PC-3 (cell line): ENCODE data around the gene EPB41L3. TPM values are rescaled to one million over a fixed set of nuclear protein-coding genes. Genes with fewer than 3 reads are reported as not detected.

Experiments used
- ATAC-seq: fragments of 200-7000 bp; cut with Tn5 transposase; 2 replicates; pipeline ENCODE4 v1.9.1; 2020; ENCODE audit warnings: mild to moderate bottlenecking, moderate library complexity
- BruUV-seq: library from RNA; stranded (reverse); fragments of 400-500 nt; replicated peaks from 2 replicates; lab custom pipeline; 2021; lab: Mats Ljungman, UMichigan
- CTCF ChIA-PET: fragments of 300-600 bp; sonication (Branson Sonifier 250); formaldehyde crosslinking; loops from one replicate; lab custom pipeline; 2022; ENCODE audit warnings: antibody characterized with exemption; lab: Charles Lee
- POLR2A ChIA-PET: fragments of 300-600 bp; sonication (Branson Sonifier 250); formaldehyde crosslinking; loops from one replicate; lab custom pipeline; 2022; ENCODE audit warnings: antibody characterized with exemption; ENCODE audit not compliant: unreplicated experiment; lab: Charles Lee
- DNase-seq: peaks from one replicate; pipeline ENCODE4 v3.0.0-alpha.2; 2015
- H2AFZ ChIP-seq: fragments of 300-600 bp; sonication (generic); 2 replicates; pipeline ENCODE4 v1.6.0; 2016; ENCODE audit warnings: antibody characterized with exemption, low read length
- H3F3A ChIP-seq: fragments of 300-600 bp; sonication (generic); one replicate; pipeline ENCODE4 v1.6.0; 2017; ENCODE audit warnings: antibody characterized with exemption, low read length, control low read depth, mild to moderate bottlenecking; ENCODE audit not compliant: unreplicated experiment
- H3K27ac ChIP-seq: fragments of 300-600 bp; sonication (generic); 2 replicates; pipeline ENCODE4 v1.5.1; 2016; ENCODE audit warnings: mild to moderate bottlenecking, low read length
- H3K27me3 ChIP-seq: fragments of 300-600 bp; sonication (generic); 2 replicates; pipeline ENCODE4 v1.6.1; 2016; ENCODE audit warnings: low read length, mixed read lengths
- H3K36me3 ChIP-seq: fragments of 300-600 bp; sonication (generic); 2 replicates; pipeline ENCODE4 v1.6.1; 2016; ENCODE audit warnings: low read depth, mixed run types, low read length, mixed read lengths
- H3K4me1 ChIP-seq: fragments of 300-600 bp; sonication (generic); 2 replicates; pipeline ENCODE4 v1.5.1; 2016; ENCODE audit warnings: low read length; ENCODE audit not compliant: insufficient read depth
- H3K4me2 ChIP-seq: fragments of 300-600 bp; sonication (generic); 2 replicates; pipeline ENCODE4 v1.6.0; 2016; ENCODE audit warnings: low read length
- H3K4me3 ChIP-seq: fragments of 300-600 bp; sonication (generic); 2 replicates; pipeline ENCODE4 v1.5.1; 2016; ENCODE audit warnings: mild to moderate bottlenecking, low read length, mixed read lengths
- H3K79me2 ChIP-seq: fragments of 300-600 bp; sonication (generic); 2 replicates; pipeline ENCODE4 v1.6.1; 2017; ENCODE audit warnings: low read length, mixed read lengths
- H3K9ac ChIP-seq: fragments of 300-600 bp; sonication (generic); 2 replicates; pipeline ENCODE4 v1.6.0; 2016; ENCODE audit warnings: mild to moderate bottlenecking, low read length
- H3K9me2 ChIP-seq: fragments of 300-600 bp; sonication (generic); replicated peaks from 2 replicates; pipeline ENCODE4 v1.6.1; 2016; ENCODE audit warnings: mixed run types, low read length, mixed read lengths
- H3K9me3 ChIP-seq: fragments of 300-600 bp; sonication (generic); 2 replicates; pipeline ENCODE4 v1.6.1; 2016; ENCODE audit warnings: low read length, mixed read lengths
- H4K20me1 ChIP-seq: fragments of 300-600 bp; sonication (generic); 2 replicates; pipeline ENCODE4 v1.6.1; 2016; ENCODE audit warnings: low read length, mixed read lengths
- CTCF ChIP-seq: fragments of 300-600 bp; sonication (generic); conservative IDR thresholded peaks from 2 replicates; pipeline ENCODE4 v1.5.1; 2017; ENCODE audit warnings: antibody characterized with exemption, low read depth, mild to moderate bottlenecking, low read length
- EZH2 ChIP-seq: fragments of 300-600 bp; sonication (generic); IDR thresholded peaks from one replicate; pipeline ENCODE4 v1.6.1; 2017; ENCODE audit warnings: antibody characterized with exemption, mild to moderate bottlenecking, low read length; ENCODE audit not compliant: unreplicated experiment
- EZH2phosphoT487 ChIP-seq: fragments of 300-600 bp; sonication (generic); IDR thresholded peaks from 2 replicates; pipeline ENCODE4 v1.6.1; 2018; ENCODE audit warnings: mild to moderate bottlenecking, antibody characterized with exemption, low read length, borderline replicate concordance
- intact Hi-C: fragments of 100-400 bp; cut with micrococcal nuclease; formaldehyde crosslinking; loops from 2 replicates; pipeline ENCODE4 v1.9.0; 2023
- total RNA-seq: library from RNA; depleted of rRNA; stranded (reverse); fragments of >200 nt; gene quantifications from 2 replicates; pipeline ENCODE4 v1.2.3, GENCODE V29; 2014

The EPB41L3 gene
- total RNA-seq, 1 experiment from 2014 or later = 39.5 TPM

- Histone ChIP-seq H3K4me2 (no peak overlapping the region), H3K9ac (no peak overlapping the region), H3K9me3 (no peaks in the 10 kb centered on the region), H3K4me3 (no peak overlapping the region), H2AFZ (no peak overlapping the region), H3K36me3 (no peaks in the 10 kb centered on the region), H3K27ac (no peak overlapping the region), H3K79me2 (no peaks in the 10 kb centered on the region), H4K20me1 (no peaks in the 10 kb centered on the region), H3K4me1 (no peaks in the 10 kb centered on the region), H3K9me2 (no peaks in the 10 kb centered on the region), H3K27me3 (0 out of 2 replicates have a peak, but pooled peaks cover 5% of the 10 kb centered on the region), H3F3A (no peaks in the 10 kb centered on the region)
- ChIA-PET POLR2A (no interaction called here), CTCF (no interaction called here)
- intact Hi-C loops = no loop called here
- TF ChIP-seq EZH2phosphoT487 = no peak
- no peak for TF ChIP-seq CTCF
- no peak for TF ChIP-seq EZH2
- no TSS peak for BruUV-seq
- ATAC-seq (no peak), DNase-seq (no peak)
Observed at GRCh38 chr18:5421981-5422380, 121.8 kb downstream of the EPB41L3 start.

GRCh38 chr18:5420906-5421305, 122.9 kb downstream of the EPB41L3 start:
- ATAC-seq (no peak), DNase-seq (no peak)
- Histone ChIP-seq H3K9me2 (no peaks in the 10 kb centered on the region), H3K79me2 (no peaks in the 10 kb centered on the region), H3K4me3 (no peak overlapping the region), H3F3A (no peaks in the 10 kb centered on the region), H3K27me3 (0 out of 2 replicates have a peak, but pooled peaks cover 5% of the 10 kb centered on the region), H3K36me3 (no peaks in the 10 kb centered on the region), H3K27ac (no peak overlapping the region), H2AFZ (no peak overlapping the region), H4K20me1 (no peaks in the 10 kb centered on the region), H3K9me3 (no peaks in the 10 kb centered on the region), H3K4me1 (no peaks in the 10 kb centered on the region), H3K4me2 (no peak overlapping the region), H3K9ac (no peak overlapping the region)
- BruUV-seq = no TSS peak
- intact Hi-C loops = no loop called here
- TF ChIP-seq CTCF (no peak), EZH2 (no peak), EZH2phosphoT487 (no peak)
- ChIA-PET POLR2A (no interaction called here), CTCF (no interaction called here)

- no peaks in the 10 kb centered on the region for H3K79me2 ChIP-seq
- no peak overlapping the region for H2AFZ ChIP-seq
- no peak overlapping the region for H3K4me3 ChIP-seq
- no peaks in the 10 kb centered on the region for H4K20me1 ChIP-seq
- no peaks in the 10 kb centered on the region for H3K9me2 ChIP-seq
- H3K27me3 ChIP-seq = 0 out of 2 replicates have a peak, but pooled peaks cover 5% of the 10 kb centered on the region
- no peak overlapping the region for H3K4me2 ChIP-seq
- ChIA-PET CTCF (no interaction called here), POLR2A (interaction anchor here (0.6 to 0.7 kb wide), 3 partner anchors 82 to 1070 kb away, joined by 3 to 7 read pairs (median 4); no protein-coding TSS in a partner anchor)
- no peaks in the 10 kb centered on the region for H3K36me3 ChIP-seq
- H3F3A ChIP-seq = no peaks in the 10 kb centered on the region
- no peaks in the 10 kb centered on the region for H3K4me1 ChIP-seq
- no peak overlapping the region for H3K27ac ChIP-seq
- TF ChIP-seq EZH2 = no peak
- no peak for TF ChIP-seq CTCF
- TF ChIP-seq EZH2phosphoT487 = no peak
- intact Hi-C loops = no loop called here
- ATAC-seq = no peak
- no TSS peak for BruUV-seq
- no peak for DNase-seq
- H3K9ac ChIP-seq = no peak overlapping the region
- H3K9me3 ChIP-seq = no peaks in the 10 kb centered on the region
Observed at GRCh38 chr18:5419601-5420000, 124.2 kb downstream of the EPB41L3 start.
